GM11168 (cell line): ENCODE results near the gene MUTYH.

Experiments
- in situ Hi-C: fragments of 300-500 bp; cut with MboI; formaldehyde crosslinking; loops from one replicate; pipeline ENCODE4 v1.12.0; 2022; ENCODE audit warnings: low sequenced_read_pairs; ENCODE audit not compliant: unreplicated experiment

Gene MUTYH

GRCh38 chr1:45353685-45354084, 13.4 kb upstream of the MUTYH start:
- in situ Hi-C loops, result loop anchor here (5.0 kb wide), 1 partner anchor 139 kb away; the partner anchor contains the start of gene TESK2

DNA sequence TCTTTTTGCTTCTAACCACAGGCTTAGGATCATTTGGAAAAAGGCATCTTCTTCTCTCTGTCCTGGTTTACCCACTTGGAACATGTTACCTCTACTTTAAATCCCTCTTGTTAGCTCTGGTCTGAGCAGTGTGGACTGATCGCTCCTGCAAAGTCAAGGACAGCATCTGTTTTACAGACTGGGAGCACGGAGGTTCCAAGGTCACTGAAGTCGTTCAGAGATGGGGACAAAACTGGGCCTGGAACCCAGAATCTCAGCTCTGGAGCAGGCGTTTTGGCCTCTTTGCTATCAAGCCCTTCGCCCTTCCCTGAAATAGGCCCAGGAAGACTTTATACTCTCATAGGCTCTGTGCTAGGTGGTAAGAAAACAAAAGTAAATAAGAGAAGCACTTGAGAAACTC, 11.3 kb upstream of the MUTYH start:
- in situ Hi-C loops, result loop anchor here (5.0 kb wide), 1 partner anchor 141 kb away; the partner anchor contains the start of gene TESK2

GRCh38 chr1:45348966-45349677, 8.9 kb upstream of the MUTYH start:
- in situ Hi-C loops, result no loop called here

DNA sequence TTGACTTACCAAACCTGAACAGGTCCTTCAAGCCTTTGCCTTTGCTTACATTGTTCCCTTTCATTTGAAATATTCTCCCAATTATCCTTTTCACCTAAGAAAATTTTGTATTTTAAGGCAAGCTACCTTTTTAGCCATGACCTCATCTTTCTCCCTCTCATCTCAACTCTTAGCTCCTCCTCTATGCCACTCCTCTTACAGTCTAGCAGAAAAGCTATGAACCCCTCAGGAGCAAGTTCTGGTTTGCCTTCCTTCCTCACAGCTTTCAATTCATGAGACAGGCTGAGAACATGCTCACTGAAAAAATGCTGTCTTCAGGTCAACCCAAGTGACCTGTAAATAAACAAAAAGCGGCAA, 8.3 kb upstream of the MUTYH start:
- in situ Hi-C loops, result no loop called here

GRCh38 chr1:45348020-45348419, 7.8 kb upstream of the MUTYH start:
- in situ Hi-C loops, result no loop called here

- in situ Hi-C loops, result no loop called here
Measured at GRCh38 chr1:45346473-45346872, 6.2 kb upstream of the MUTYH start.

DNA sequence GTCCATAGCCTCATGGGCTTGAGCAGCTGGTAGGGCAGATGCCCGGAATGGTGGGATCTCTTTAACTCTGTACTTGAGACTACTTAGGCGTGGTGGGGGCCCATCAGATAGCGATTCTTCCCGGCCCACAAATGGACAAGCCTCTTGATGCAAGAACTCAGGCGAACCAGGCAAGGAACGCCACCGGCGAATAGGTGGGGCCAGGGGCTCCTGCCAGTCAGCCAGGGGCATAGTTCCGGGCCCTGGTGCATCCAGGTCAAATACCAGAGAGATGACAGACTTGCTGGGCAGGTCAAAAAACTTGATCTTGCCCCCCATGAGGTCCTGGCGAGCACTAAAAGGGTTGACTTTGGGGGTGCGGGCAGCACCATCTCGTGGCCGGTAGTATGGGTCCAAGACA, 4.8 kb upstream of the MUTYH start:
- in situ Hi-C loops, result no loop called here

DNA sequence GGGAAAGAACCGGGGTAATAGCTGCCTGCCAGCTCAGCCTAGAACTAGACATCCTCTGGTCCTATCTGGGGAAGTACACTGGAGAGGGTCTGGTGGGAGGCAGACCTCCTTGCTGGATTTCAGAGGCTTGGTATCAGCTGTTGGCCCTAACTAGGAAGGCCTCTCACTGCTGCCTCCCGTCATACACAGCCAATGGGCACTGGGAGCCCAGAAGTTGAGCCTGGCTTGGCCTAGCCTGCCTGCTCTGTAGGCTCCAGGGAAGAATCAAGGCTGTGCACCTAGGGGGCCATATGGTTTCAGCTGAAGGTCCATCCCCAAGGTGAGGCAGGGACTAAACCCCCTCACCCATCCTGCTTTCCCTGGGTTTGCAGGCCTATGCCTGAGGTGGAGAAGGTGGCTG, 4.3 kb upstream of the MUTYH start:
- in situ Hi-C loops, result no loop called here

- in situ Hi-C loops, result no loop called here
Measured at GRCh38 chr1:45340816-45341466, 701 bp upstream of the MUTYH start.

GRCh38 chr1:45337630-45338325, 2.5 kb downstream of the MUTYH start:
- in situ Hi-C loops, result no loop called here

DNA sequence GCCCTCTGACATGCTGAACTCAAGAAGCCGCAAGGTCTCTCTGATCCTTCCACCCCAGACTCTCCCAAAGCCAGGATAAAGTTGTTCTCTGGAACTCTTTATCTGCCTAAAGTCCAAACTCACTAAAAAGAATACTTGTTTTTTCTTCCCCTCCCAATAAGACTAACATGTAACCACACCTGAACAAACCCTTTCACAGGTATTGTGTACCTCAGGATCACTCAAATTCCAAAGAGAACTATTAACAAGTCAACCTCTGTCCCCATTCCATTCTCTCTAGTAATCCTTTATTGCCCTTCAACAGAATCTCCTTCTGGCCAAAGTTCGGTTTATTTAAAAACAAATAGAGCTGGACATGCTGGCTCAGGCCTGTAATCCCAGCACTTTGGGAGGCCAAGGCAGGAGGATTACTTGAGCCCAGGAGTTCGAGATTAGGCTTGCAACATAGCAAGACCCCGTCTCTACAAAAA, 4.3 kb downstream of the MUTYH start:
- in situ Hi-C loops, result no loop called here

GRCh38 chr1:45334308-45335245, 5.7 kb downstream of the MUTYH start:
- in situ Hi-C loops, result no loop called here

DNA sequence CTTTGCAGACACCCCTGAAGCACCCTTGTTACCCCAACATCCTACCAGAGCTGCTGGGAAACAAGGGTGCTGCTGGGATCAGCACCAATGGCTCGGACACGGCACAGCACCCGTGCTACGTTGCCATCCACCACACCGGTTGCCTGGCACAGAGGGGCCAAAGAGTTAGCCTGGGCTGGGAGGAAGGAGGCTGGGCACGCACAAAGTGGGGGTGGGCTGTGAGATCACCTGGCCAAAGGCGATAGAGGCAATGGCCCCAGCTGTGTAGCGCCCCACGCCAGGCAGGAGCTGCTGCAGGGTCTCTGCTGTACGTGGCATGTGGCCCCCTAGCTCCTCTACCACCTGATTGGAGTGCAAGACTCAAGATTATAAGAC, 7.9 kb downstream of the MUTYH start:
- in situ Hi-C loops, result no loop called here

GRCh38 chr1:45331436-45332345, 8.5 kb downstream of the MUTYH start:
- in situ Hi-C loops, result no loop called here

DNA sequence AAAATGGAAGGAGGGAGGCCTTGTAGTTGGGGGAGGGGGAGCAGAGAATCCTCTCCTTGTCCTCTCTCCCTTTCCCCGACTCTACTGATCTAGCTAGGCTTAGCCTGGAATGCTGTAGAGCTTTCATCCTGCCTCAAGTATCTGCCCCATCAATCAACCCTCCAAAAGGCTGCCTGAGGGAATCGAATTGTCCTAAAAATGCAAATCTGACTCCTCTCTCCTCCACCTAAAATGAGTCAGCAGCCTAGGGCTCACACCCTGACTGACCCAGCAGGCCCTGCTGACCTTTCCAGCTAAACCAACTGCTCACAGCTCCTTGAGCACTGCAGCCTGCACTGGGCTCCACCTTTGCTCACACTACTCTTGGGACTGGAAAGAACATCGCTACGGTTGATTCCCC, 10.8 kb downstream of the MUTYH start:
- in situ Hi-C loops, result no loop called here

- in situ Hi-C loops, result no loop called here
Measured at GRCh38 chr1:45328680-45329079, 11.6 kb downstream of the MUTYH start.

- in situ Hi-C loops, result no loop called here
Measured at GRCh38 chr1:45327644-45328515, 12.4 kb downstream of the MUTYH start.
